Measurements from ENCODE around the gene MATN3.

The MATN3 gene

DNA sequence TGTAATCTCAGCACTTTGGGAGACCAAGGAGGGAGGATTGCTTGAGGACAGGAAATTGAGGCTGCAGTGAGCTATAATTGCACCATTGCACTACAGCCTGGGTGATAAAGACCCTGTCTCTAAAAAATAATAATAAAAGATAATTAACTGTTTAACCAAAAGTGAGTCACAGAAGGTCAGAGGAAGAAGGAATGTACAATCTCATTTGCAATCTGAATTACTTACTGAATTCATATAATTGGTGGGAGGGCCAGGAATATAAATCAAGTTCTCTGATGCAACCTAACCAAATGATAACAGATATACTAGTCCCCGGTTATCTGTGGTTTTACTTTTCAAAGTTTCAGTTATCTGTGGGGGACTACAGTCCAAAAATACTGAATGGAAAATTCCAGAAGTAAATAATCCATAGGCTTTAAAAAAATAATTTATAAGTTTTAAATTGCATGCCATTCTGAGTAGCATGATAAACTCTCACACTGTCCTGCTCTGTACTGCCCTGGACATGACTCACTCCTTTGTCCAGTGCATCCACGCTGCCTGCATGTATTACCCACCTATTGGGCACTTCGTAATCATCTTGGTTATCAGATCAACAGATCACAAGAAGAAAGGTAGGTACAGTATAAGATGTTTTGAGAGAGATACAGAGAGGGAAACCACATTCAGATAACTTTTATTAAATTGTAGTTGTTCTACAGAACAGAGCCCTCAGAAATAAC lies 12.8 kb upstream of the MATN3 start:
- TF ChIP-seq, protein P1, sequence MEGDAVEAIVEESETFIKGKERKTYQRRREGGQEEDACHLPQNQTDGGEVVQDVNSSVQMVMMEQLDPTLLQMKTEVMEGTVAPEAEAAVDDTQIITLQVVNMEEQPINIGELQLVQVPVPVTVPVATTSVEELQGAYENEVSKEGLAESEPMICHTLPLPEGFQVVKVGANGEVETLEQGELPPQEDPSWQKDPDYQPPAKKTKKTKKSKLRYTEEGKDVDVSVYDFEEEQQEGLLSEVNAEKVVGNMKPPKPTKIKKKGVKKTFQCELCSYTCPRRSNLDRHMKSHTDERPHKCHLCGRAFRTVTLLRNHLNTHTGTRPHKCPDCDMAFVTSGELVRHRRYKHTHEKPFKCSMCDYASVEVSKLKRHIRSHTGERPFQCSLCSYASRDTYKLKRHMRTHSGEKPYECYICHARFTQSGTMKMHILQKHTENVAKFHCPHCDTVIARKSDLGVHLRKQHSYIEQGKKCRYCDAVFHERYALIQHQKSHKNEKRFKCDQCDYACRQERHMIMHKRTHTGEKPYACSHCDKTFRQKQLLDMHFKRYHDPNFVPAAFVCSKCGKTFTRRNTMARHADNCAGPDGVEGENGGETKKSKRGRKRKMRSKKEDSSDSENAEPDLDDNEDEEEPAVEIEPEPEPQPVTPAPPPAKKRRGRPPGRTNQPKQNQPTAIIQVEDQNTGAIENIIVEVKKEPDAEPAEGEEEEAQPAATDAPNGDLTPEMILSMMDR (IDR thresholded peaks at IDR 0.05; ENCODE audit: low read depth, low read length) = no peak
- H3K4me3 ChIP-seq (ENCODE audit: low read depth, low read length) = no peak overlapping the region

DNA sequence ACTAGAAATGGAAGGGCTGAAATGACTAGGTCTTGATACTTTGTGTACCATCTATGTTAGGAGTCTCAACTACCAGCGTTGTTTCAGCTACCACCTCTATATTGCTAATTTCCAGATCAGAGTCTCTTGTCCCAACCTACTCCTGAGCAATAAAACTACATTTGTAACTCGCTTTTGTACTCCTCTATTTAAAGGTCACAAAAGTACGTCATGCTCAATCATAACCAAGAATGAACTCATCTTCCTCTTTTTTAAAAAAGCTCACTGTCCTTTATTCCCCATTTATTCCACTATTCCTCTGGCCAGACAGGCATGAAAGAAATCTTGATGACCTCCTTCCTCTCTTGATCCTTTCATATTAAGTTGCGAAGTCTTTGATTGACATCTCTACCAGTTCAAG lies 11.2 kb upstream of the MATN3 start:
- TF ChIP-seq, protein P1 (IDR thresholded peaks at IDR 0.05; ENCODE audit: low read depth, low read length) = no peak
- H3K4me3 ChIP-seq (ENCODE audit: low read depth, low read length) = no peak overlapping the region

DNA sequence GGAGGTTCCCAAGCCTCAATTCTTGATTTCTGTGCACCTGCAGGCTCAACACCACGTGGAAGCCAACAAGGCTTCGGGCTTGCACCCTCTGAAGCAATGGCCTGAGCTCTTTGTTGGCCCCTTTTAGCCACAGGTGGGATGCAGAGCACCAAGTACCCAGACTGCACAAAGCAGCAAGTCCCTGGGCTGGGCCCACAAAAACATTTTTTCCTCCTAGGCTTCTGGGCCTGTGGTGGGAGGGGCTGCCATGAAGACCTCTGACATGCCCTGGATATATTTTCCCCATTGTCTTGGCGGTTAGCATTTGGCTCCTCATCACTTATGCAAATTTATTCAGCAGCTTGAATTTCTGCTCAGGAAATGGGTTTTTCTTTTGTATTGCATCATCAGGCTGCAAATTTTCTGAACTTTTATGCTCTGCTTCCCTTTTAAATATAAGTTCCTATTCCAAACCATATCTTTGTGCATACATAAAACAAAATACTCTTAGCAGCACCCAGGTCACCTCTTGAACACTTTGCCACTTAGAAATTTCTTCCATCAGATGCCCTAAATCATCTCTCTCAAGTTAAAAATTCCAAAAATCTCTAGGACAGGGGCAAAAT lies 9.0 kb upstream of the MATN3 start:
- TF ChIP-seq, protein P1 (IDR thresholded peaks at IDR 0.05; ENCODE audit: low read depth, low read length) = no peak
- no peak overlapping the region for H3K4me3 ChIP-seq (ENCODE audit: low read depth, low read length)

DNA sequence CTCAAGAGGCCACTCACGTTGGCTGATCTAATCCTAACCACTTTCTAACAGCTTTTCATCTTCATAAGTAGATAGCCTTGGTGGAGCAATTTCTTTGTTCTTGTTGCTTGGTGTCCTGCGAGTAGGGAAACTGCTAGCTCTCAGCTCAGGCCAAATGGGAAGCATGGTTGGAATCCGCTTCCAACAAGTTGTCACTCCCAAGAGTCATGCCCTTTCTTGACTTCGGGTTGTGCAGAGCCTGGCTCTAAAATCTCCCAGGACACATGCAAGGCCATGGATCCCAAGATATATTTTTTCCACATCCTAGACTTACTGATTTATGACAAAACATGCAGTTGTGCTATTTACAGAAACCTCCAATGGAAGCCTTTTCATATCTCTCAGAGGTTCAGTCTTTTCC lies 7.3 kb upstream of the MATN3 start:
- TF ChIP-seq, protein P1 (IDR thresholded peaks at IDR 0.05; ENCODE audit: low read depth, low read length) = no peak
- no peak overlapping the region for H3K4me3 ChIP-seq (ENCODE audit: low read depth, low read length)

DNA sequence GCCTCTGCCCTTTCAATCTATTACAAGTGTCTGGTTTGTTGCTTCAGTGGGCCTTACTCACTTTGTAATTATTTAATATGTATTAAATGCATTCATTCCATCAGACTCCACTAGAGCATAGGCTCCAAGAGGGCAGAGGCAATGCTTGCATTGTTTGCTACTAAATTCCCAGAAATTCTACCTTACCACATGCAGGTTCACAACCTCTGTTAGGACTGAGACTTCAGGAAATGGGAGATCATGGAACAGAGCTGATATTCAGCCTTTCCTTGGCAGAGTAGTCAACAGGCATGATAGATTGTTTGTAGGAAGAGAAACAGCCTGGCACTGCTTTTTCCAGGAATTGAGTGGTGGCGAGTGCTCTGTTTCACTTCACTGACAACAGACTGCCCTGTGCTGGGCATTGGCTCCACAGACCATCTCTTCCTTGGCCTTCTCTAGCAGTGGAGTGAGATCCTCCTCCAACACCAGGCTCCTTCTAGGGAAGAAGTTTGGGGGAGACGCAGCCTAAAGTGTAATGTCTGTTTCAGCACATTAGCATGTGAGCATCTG lies 6.2 kb upstream of the MATN3 start:
- no peak overlapping the region for H3K4me3 ChIP-seq (ENCODE audit: low read depth, low read length)
- TF ChIP-seq, protein P1 (IDR thresholded peaks at IDR 0.05; ENCODE audit: low read depth, low read length) = no peak

DNA sequence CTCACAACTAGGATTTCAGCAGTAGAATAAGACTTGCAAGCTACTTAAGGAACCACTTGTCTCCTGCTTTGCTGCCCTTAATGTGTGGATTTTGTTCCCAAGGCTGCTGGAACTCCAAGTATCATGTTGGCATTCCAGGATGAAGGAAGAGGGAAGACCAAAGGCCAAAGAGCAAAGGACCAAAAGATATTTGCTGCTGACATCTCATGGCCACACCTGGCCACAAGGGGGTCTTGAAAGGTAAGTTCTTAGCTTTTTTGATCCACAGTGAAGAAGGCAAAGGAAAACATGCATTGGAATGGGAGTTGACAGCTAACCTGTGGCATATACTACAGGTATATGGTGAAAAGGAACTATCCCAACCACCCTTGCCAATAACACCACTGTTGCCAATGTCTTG lies 3.9 kb upstream of the MATN3 start:
- H3K4me3 ChIP-seq (ENCODE audit: low read depth, low read length) = no peak overlapping the region
- TF ChIP-seq, protein P1 (IDR thresholded peaks at IDR 0.05; ENCODE audit: low read depth, low read length) = no peak

DNA sequence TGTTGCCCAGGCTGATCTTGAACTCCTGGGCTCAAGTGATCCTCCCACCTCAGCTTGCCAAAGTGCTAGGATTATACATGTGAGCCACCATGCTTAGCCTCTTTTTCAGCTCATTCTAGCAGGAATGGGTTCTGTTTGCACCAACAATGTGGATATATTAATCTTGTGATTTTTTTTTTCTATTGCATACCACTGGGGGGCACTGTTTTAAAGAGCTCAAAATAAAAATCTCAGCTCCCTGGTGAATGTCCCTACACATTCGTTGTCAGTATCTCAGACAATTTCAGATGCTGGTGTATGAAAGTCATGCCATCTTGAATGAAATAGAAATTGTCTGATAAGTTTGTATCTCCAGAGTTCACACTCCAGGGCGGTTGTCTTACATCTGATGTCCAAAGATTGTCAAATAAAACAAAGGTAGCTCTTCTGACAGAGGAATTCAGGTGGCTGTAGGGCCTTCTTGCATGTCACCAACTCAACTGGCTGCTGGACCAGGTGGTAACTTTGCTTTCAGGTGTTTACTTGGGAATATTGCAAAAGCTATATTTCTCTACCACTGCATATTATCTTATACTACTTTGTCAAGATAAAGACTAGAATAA lies 3.1 kb upstream of the MATN3 start:
- TF ChIP-seq, protein P1 (IDR thresholded peaks at IDR 0.05; ENCODE audit: low read depth, low read length) = no peak; the same call in 1 of the 2 replicates
- no peak overlapping the region for H3K4me3 ChIP-seq (ENCODE audit: low read depth, low read length)

Data from WI38 (cell line).